H1 (cell line): ENCODE results near the gene CDH16. TPM values are rescaled to one million over a fixed set of nuclear protein-coding genes. Genes with fewer than 3 reads are reported as not detected.

ENCODE experiments used
- CTCF ChIA-PET: fragments of 300-600 bp; sonication (Branson Sonifier 250); formaldehyde crosslinking; loops from one replicate; lab custom pipeline; 2021; ENCODE audit not compliant: partially characterized antibody; lab: Charles Lee
- POLR2A ChIA-PET: fragments of 300-600 bp; sonication (Branson Sonifier 250); formaldehyde crosslinking; loops from one replicate; lab custom pipeline; 2021; ENCODE audit warnings: inconsistent platforms; ENCODE audit not compliant: partially characterized antibody; lab: Charles Lee
- DNase-seq, 2 experiments: peaks; one replicate each; pipeline versions ENCODE4 v3.0.0 to v3.0.0-alpha.2; 2010 to 2022; ENCODE audit warnings: low spot score in 2 of 2, low read depth in 1 of 2, mixed read lengths in 1 of 2
- FAIRE-seq: peaks from 2 replicates; lab custom pipeline; 2011; peaks lifted over from hg19 to GRCh38; lab: Jason Lieb, UNC
- H2AFZ ChIP-seq: 2 replicates; pipeline ENCODE4 v1.8.1; 2012; ENCODE audit warnings: low read length, inconsistent platforms
- H2AK5ac ChIP-seq: 2 replicates; pipeline ENCODE4 v1.6.1; 2013; ENCODE audit warnings: low read depth, low read length
- H2BK120ac ChIP-seq: replicated peaks from 2 replicates; pipeline ENCODE3; 2013; ENCODE audit warnings: low read depth, low read length, inconsistent platforms
- H2BK12ac ChIP-seq: 2 replicates; pipeline ENCODE4 v1.6.1; 2013; ENCODE audit warnings: low read depth, low read length
- H2BK15ac ChIP-seq: 2 replicates; pipeline ENCODE4 v1.6.1; 2013; ENCODE audit warnings: low read length
- H2BK20ac ChIP-seq: 2 replicates; pipeline ENCODE4 v1.6.1; 2013; ENCODE audit warnings: low read length
- H2BK5ac ChIP-seq: 2 replicates; pipeline ENCODE4 v1.6.1; 2013; ENCODE audit warnings: low read depth, low read length
- H3K14ac ChIP-seq: 2 replicates; pipeline ENCODE4 v1.6.1; 2013; ENCODE audit warnings: inconsistent platforms; ENCODE audit not compliant: insufficient read length
- H3K18ac ChIP-seq: 2 replicates; pipeline ENCODE4 v1.6.1; 2013; ENCODE audit warnings: low read length; ENCODE audit errors: extremely low read depth
- H3K23ac ChIP-seq: 2 replicates; pipeline ENCODE4 v1.6.1; 2013; ENCODE audit warnings: inconsistent platforms; ENCODE audit not compliant: insufficient read length
- H3K23me2 ChIP-seq: 2 replicates; pipeline ENCODE4 v1.6.1; 2013; ENCODE audit warnings: low read depth, low read length
- H3K27ac ChIP-seq: 2 replicates; pipeline ENCODE4 v1.6.1; 2011; ENCODE audit warnings: low read depth, low read length, inconsistent platforms
- H3K27me3 ChIP-seq, 4 experiments: replicated peaks in 1 of 4; 1 replicate in 1 of 4; 2 replicates in 3 of 4; pipeline versions ENCODE4 v1.6.1 to v1.8.1; 2011 to 2013; ENCODE audit warnings: low read length in 3 of 4, mild to moderate bottlenecking in 3 of 4, inconsistent platforms in 2 of 4, mixed read lengths in 2 of 4, moderate library complexity in 1 of 4; ENCODE audit not compliant: control insufficient read depth in 3 of 4, insufficient read depth in 3 of 4; ENCODE audit errors: extremely low read depth in 1 of 4
- H3K36me3 ChIP-seq, 4 experiments: 2 replicates each; pipeline versions ENCODE4 v1.6.1 to v1.8.1; 2011 to 2013; ENCODE audit warnings: mild to moderate bottlenecking in 4 of 4, low read length in 3 of 4, moderate library complexity in 2 of 4, control low read depth in 1 of 4, inconsistent platforms in 1 of 4; ENCODE audit not compliant: insufficient read depth in 4 of 4, control insufficient read depth in 2 of 4
- H3K4ac ChIP-seq: replicated peaks from 2 replicates; pipeline ENCODE3; 2013; ENCODE audit warnings: low read length, low read depth, mixed read lengths, inconsistent platforms; ENCODE audit not compliant: insufficient read length
- H3K4me1 ChIP-seq, 4 experiments: replicated peaks in 1 of 4; 1 replicate in 1 of 4; 2 replicates in 3 of 4; pipeline versions ENCODE4 v1.6.1 to v1.8.1; 2011 to 2013; ENCODE audit warnings: low read length in 3 of 4, inconsistent platforms in 2 of 4, mixed read lengths in 1 of 4; ENCODE audit not compliant: insufficient read depth in 4 of 4, control insufficient read depth in 3 of 4
- H3K4me2 ChIP-seq, 2 experiments: 2 replicates each; pipeline versions ENCODE4 v1.6.1 to v1.8.1; 2011 to 2013; ENCODE audit warnings: low read depth in 2 of 2, low read length in 2 of 2, control low read depth in 1 of 2, inconsistent platforms in 1 of 2, mild to moderate bottlenecking in 1 of 2; ENCODE audit not compliant: insufficient read depth in 1 of 2
- H3K4me3 ChIP-seq, 4 experiments: fragments of 200-600, 300-600 bp in 1 of 4; sonication (generic), shearing (Covaris generic), sonication (Bioruptor Twin) in 1 of 4; 2 replicates each; pipeline versions ENCODE4 v1.5.1 to v1.8.1; 2011 to 2016; ENCODE audit warnings: low read length in 4 of 4, low read depth in 3 of 4, control low read depth in 2 of 4, inconsistent platforms in 2 of 4, mild to moderate bottlenecking in 2 of 4, mixed read lengths in 1 of 4, moderate library complexity in 1 of 4; ENCODE audit not compliant: insufficient read depth in 2 of 4; ENCODE audit errors: extremely low read depth in 1 of 4
- H3K56ac ChIP-seq: replicated peaks from 2 replicates; pipeline ENCODE3; 2013; ENCODE audit warnings: low read depth, mild to moderate bottlenecking, mixed read lengths, low read length, inconsistent platforms; ENCODE audit not compliant: insufficient read length
- H3K79me1 ChIP-seq: 2 replicates; pipeline ENCODE4 v1.6.1; 2013; ENCODE audit warnings: low read depth, low read length, control low read depth
- H3K79me2 ChIP-seq, 2 experiments: 2 replicates each; pipeline versions ENCODE4 v1.6.1 to v1.8.1; 2012 to 2013; ENCODE audit warnings: low read length in 2 of 2, mild to moderate bottlenecking in 2 of 2, inconsistent platforms in 1 of 2; ENCODE audit not compliant: insufficient read depth in 2 of 2, control insufficient read depth in 1 of 2
- H3K9ac ChIP-seq, 4 experiments: replicated peaks in 1 of 4; 1 replicate in 1 of 4; 2 replicates in 3 of 4; pipeline versions ENCODE4 v1.6.1 to v1.8.1; 2011 to 2013; ENCODE audit warnings: low read depth in 3 of 4, low read length in 3 of 4, control low read depth in 2 of 4, mild to moderate bottlenecking in 2 of 4, moderate library complexity in 2 of 4, inconsistent platforms in 1 of 4; ENCODE audit errors: extremely low read depth in 1 of 4
- H3K9me3 ChIP-seq, 2 experiments: 2 replicates each; pipeline versions ENCODE4 v1.6.1 to v1.8.1; 2012 to 2013; ENCODE audit warnings: mild to moderate bottlenecking in 2 of 2, moderate library complexity in 2 of 2, control low read depth in 1 of 2, inconsistent platforms in 1 of 2, low read depth in 1 of 2, low read length in 1 of 2, mixed read lengths in 1 of 2; ENCODE audit not compliant: insufficient read depth in 2 of 2
- H4K20me1 ChIP-seq, 2 experiments: replicated peaks in 1 of 2; 2 replicates each; pipeline versions ENCODE3 to v1.8.1; 2011 to 2013; ENCODE audit warnings: inconsistent platforms in 2 of 2, low read length in 2 of 2, mild to moderate bottlenecking in 1 of 2; ENCODE audit not compliant: insufficient read depth in 2 of 2, control insufficient read depth in 1 of 2
- H4K5ac ChIP-seq: 2 replicates; pipeline ENCODE4 v1.6.1; 2013; ENCODE audit warnings: low read length, low read depth, mixed read lengths, inconsistent platforms; ENCODE audit not compliant: insufficient read length
- H4K8ac ChIP-seq: 2 replicates; pipeline ENCODE4 v1.8.0; 2013; ENCODE audit warnings: mild to moderate bottlenecking, moderate library complexity, low read length, inconsistent platforms; ENCODE audit not compliant: insufficient read depth; ENCODE audit errors: extremely low read depth
- H4K91ac ChIP-seq: replicated peaks from 2 replicates; pipeline ENCODE3; 2013; ENCODE audit warnings: low read length, mixed read lengths, inconsistent platforms; ENCODE audit not compliant: insufficient read length
- CEBPB ChIP-seq: IDR thresholded peaks from 2 replicates; pipeline ENCODE4 v1.6.1; 2012; ENCODE audit warnings: low read depth, low read length
- CTBP2 ChIP-seq: IDR thresholded peaks from 2 replicates; pipeline ENCODE4 v1.7.0; 2011; ENCODE audit warnings: borderline replicate concordance, mild to moderate bottlenecking, moderate library complexity, mixed read lengths, low read length; ENCODE audit not compliant: insufficient read depth, insufficient read length
- GTF2F1 ChIP-seq: IDR thresholded peaks from 2 replicates; pipeline ENCODE4 v1.6.1; 2012; ENCODE audit warnings: low read depth, low read length, improper control_type of control experiment, borderline replicate concordance
- JUND ChIP-seq: IDR thresholded peaks from 2 replicates; pipeline ENCODE4 v1.6.1; 2011; ENCODE audit warnings: mild to moderate bottlenecking, improper control_type of control experiment, low read length
- MAFK ChIP-seq: IDR thresholded peaks from 2 replicates; pipeline ENCODE4 v1.6.1; 2012; ENCODE audit warnings: low read depth, mild to moderate bottlenecking, improper control_type of control experiment, low read length
- SUZ12 ChIP-seq: fragments of 200-600 bp; sonication (generic); IDR thresholded peaks from 2 replicates; pipeline ENCODE4 v1.6.1; 2012; ENCODE audit warnings: mild to moderate bottlenecking, inconsistent platforms, low read length, moderate library complexity, mixed read lengths
- TCF12 ChIP-seq: IDR thresholded peaks from 2 replicates; pipeline ENCODE4 v1.6.1; 2011; ENCODE audit warnings: low read depth, mild to moderate bottlenecking, low read length
- WGBS, 2 experiments: shearing (Covaris generic) in 1 of 2; methylation state at CpG; one replicate each; pipeline versions ENCODE4 v1.1.6 to v1.1.7; 2013 to 2015; ENCODE audit warnings: low lambda C conversion rate in 2 of 2, mixed read lengths in 2 of 2, inconsistent platforms in 1 of 2, low coverage in 1 of 2, missing lambda C conversion rate in 1 of 2; ENCODE audit not compliant: insufficient replicate concordance in 2 of 2, insufficient coverage in 1 of 2, insufficient read length in 1 of 2; ENCODE audit errors: extremely low coverage in 1 of 2, missing lambda C conversion rate in 1 of 2; 5-methylcytosine and 5-hydroxymethylcytosine counted together
- polyA plus RNA-seq, 7 experiments: library from polyadenylated mRNA; depleted of rRNA in 3 of 7; stranded (reverse) in 5 of 7; unstranded in 2 of 7; fragments of >200 nt in 5 of 7; fragments of 200-250 nt in 2 of 7; gene quantifications; 1 replicate in 5 of 7; 2 replicates in 1 of 7; 4 replicates in 1 of 7; pipeline versions ENCODE4 v1.2.1 to v1.2.3, GENCODE V29; 2011 to 2013; ENCODE audit warnings: missing spikeins in 2 of 7, mixed read lengths in 2 of 7
- total RNA-seq: library from RNA; stranded (reverse); fragmentation: NEBNext Ultra II Directional; extraction: Animal tissue kit (Norgen Biotek cat#: 25700); gene quantifications from 2 replicates; pipeline ENCODE4 v1.2.1, GENCODE V29; 2021
- TF ChIP-seq, protein P1 (sequence below): IDR thresholded peaks from 2 replicates; pipeline ENCODE4 v1.6.1; 2012; ENCODE audit warnings: inconsistent platforms
- TF ChIP-seq, protein P2 (sequence below): IDR thresholded peaks from 2 replicates; pipeline ENCODE4 v1.6.1; 2011; ENCODE audit warnings: low read depth, mild to moderate bottlenecking, low read length; ENCODE audit not compliant: insufficient read depth

CDH16 gene
- total and polyA plus RNA-seq, 2 of the 8 experiments (the other 6 are each of a cell fraction or from before 2014, with no cell fraction given) = not detected

DNA sequence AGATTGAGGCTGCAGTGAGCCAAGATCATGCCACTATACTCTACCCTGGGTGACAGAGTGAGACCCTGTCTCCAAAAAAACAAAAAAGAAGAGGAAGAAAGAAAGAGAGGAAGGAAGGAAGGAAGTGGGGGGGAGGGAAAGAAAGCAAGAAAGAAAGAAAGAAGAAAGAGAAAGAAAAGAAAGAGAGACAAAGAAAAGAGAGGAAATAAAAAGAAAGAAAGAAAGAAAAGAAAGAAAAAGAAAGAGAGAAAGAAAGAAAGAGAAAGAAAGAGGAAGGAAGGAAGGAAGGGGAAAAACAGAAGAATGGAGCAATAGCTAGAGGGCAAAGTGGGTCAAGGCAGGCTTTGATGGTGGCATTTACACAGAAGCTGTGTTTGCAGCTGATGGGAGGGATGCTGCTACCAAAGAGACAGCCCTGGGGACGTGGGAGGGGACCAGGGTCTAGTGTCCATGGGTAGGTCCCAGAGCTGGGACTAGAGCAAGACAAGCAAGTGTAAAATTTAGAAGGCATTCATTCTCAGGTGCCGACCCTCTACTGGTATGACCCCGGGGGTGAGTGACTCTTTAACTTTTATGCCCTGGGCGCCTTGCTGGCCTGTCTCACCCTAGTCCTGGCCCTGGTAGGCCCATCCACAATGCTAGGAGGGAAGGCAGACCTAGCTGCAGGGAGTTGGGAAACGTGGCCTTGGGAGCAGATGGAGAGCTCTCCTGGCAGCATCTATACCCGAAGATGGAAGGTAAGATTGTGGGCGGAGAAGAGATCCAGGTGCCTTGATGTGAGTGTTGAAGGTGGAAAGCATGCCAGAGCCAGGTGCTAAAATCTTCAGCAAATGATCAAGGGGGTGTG lies 40.4 kb upstream of the CDH16 start:
- Histone ChIP-seq H3K14ac (no peak overlapping the region), H4K91ac (no peak overlapping the region), H3K4me2 (no peak overlapping the region), H3K4me1 (peaks cover 0 to 3% (median under 1%) of the 10 kb centered on the region in 4 experiments; a peak in 3 of 7 replicates), H3K23me2 (no peaks in the 10 kb centered on the region; the same call in 1 of the 2 replicates), H2BK20ac (no peak overlapping the region), H2AFZ (no peak overlapping the region), H3K79me1 (no peaks in the 10 kb centered on the region), H2BK12ac (no peak overlapping the region), H3K56ac (no peak overlapping the region), H2AK5ac (no peak overlapping the region), H3K36me3 (no peaks in the 10 kb centered on the region), H3K4ac (no peak overlapping the region), H3K9ac (no peak overlapping the region), H2BK120ac (no peak overlapping the region), H4K8ac (no peak overlapping the region; the same call in 1 of the 2 replicates), H3K79me2 (no peaks in the 10 kb centered on the region), H3K27ac (no peak overlapping the region), H4K5ac (no peak overlapping the region), H3K27me3 (no peaks in the 10 kb centered on the region), H3K18ac (no peak overlapping the region), H3K23ac (no peak overlapping the region), H3K9me3 (no peaks in the 10 kb centered on the region), H2BK5ac (no peak overlapping the region), H2BK15ac (no peak overlapping the region), H3K4me3 (no peak overlapping the region), H4K20me1 (no peaks in the 10 kb centered on the region)
- no peak for TF ChIP-seq MAFK
- TF ChIP-seq, protein P1, sequence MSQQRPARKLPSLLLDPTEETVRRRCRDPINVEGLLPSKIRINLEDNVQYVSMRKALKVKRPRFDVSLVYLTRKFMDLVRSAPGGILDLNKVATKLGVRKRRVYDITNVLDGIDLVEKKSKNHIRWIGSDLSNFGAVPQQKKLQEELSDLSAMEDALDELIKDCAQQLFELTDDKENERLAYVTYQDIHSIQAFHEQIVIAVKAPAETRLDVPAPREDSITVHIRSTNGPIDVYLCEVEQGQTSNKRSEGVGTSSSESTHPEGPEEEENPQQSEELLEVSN = no peak
- TF ChIP-seq, protein P2, sequence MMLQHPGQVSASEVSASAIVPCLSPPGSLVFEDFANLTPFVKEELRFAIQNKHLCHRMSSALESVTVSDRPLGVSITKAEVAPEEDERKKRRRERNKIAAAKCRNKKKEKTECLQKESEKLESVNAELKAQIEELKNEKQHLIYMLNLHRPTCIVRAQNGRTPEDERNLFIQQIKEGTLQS = no peak
- no peak for TF ChIP-seq CTBP2
- TF ChIP-seq SUZ12 = no peak
- TF ChIP-seq CEBPB = no peak
- TF ChIP-seq TCF12 = no peak
- no peak for TF ChIP-seq JUND
- TF ChIP-seq GTF2F1 = no peak
- ChIA-PET POLR2A (interaction anchor here (0.7 to 1.7 kb wide), 2 partner anchors 14 to 145 kb away, joined by 3 to 6 read pairs; no protein-coding TSS in a partner anchor), CTCF (interaction anchor here (0.7 to 12.2 kb wide), 15 partner anchors 11 to 244 kb away, joined by 3 to 130 read pairs (median 5); partner anchors contain the start of genes B3GNT9 and CIAO2B)
- DNase-seq (no peak), FAIRE-seq (no peak)
- WGBS, 2 experiments = 77% methylated on average over 7 of the region's 7 CpGs; no CpG with 5 or more reads in 1 of the 2 experiments
